Sigmoid colon (tissue), 7 donors: ENCODE results near the gene ZNF322. TPM values are rescaled to one million over a fixed set of nuclear protein-coding genes. Genes with fewer than 3 reads are reported as not detected.

Experiments
- DNase-seq: peaks from one replicate; pipeline ENCODE4 v3.0.0-alpha.2; 2019
- H3K27ac ChIP-seq, 4 donors: fragments of 200-600 bp; sonication (generic); one replicate each; pipeline ENCODE4 v1.5.1; 2016 to 2019; ENCODE audit warnings: mild to moderate bottlenecking in 1 of 4
- H3K27me3 ChIP-seq, 3 donors: fragments of 200-600 bp; sonication (generic); one replicate each; pipeline ENCODE4 v1.5.1; 2019; ENCODE audit warnings: mild to moderate bottlenecking in 1 of 3
- H3K36me3 ChIP-seq, 4 donors: fragments of 200-600 bp; sonication (generic); one replicate each; pipeline ENCODE4 v1.5.1; 2016 to 2019
- H3K4me1 ChIP-seq, 4 donors: fragments of 200-600 bp; sonication (generic); one replicate each; pipeline ENCODE4 v1.5.1; 2017 to 2019
- H3K4me3 ChIP-seq, 4 donors: fragments of 200-600 bp; sonication (generic); one replicate each; pipeline ENCODE4 v1.5.1; 2017 to 2019; ENCODE audit warnings: mild to moderate bottlenecking in 2 of 4, moderate library complexity in 1 of 4
- H3K9me3 ChIP-seq, 4 donors: fragments of 200-600 bp in 3 of 4; sonication (generic) in 3 of 4; one replicate each; pipeline versions ENCODE4 v1.5.1 to v1.6.1; 2013 to 2019
- CTCF ChIP-seq, 4 experiments: fragments of 450-650 bp in 3 of 4; fragments of 200-600 bp in 1 of 4; IDR thresholded peaks; one replicate each; pipeline ENCODE4 v1.5.1; 2016 to 2019; ENCODE audit warnings: antibody characterized with exemption in 4 of 4, mild to moderate bottlenecking in 3 of 4, moderate library complexity in 2 of 4
- EP300 ChIP-seq, 4 donors: sonication (generic); formaldehyde crosslinking; IDR thresholded peaks; one replicate each; pipeline ENCODE4 v1.6.1; 2017; ENCODE audit warnings: antibody characterized with exemption in 4 of 4
- POLR2A ChIP-seq, 2 donors: fragments of 450-650 bp; IDR thresholded peaks; one replicate each; pipeline ENCODE4 v1.6.1; 2016; ENCODE audit warnings: antibody characterized with exemption in 2 of 2, mild to moderate bottlenecking in 2 of 2, moderate library complexity in 2 of 2
- POLR2AphosphoS5 ChIP-seq, 4 donors: sonication (generic); formaldehyde crosslinking; IDR thresholded peaks; one replicate each; pipeline ENCODE4 v1.6.1; 2017; ENCODE audit warnings: antibody characterized with exemption in 4 of 4
- WGBS, 2 donors: extraction: QIAGEN DNeasy Blood & Tissue Kit; methylation state at CpG; one replicate each; pipeline ENCODE4 v1.1.7; 2013; 5-methylcytosine and 5-hydroxymethylcytosine counted together
- intact Hi-C: fragments of 100-400 bp; cut with DNase I; formaldehyde crosslinking; loops from one replicate; pipeline ENCODE4 v1.15.1; 2023
- polyA plus RNA-seq, 3 donors: library from polyadenylated mRNA; stranded (reverse); fragments of 200-250 nt; gene quantifications; one replicate each; pipeline ENCODE4 v1.2.3, GENCODE V29; 2013
- total RNA-seq, 4 donors: library from RNA; depleted of rRNA; stranded (reverse); fragments of >200 nt; gene quantifications; one replicate each; pipeline ENCODE4 v1.1.0, GENCODE V29; 2016
- donor health status: healthy with polysubstance abuse.
- donor health status: Bipolar disorder and iron deficiency.
- donor health status: healthy.

Gene ZNF322
- total and polyA plus RNA-seq, 7 donors: 6.5 to 21.8 (median 15.6) TPM

DNA sequence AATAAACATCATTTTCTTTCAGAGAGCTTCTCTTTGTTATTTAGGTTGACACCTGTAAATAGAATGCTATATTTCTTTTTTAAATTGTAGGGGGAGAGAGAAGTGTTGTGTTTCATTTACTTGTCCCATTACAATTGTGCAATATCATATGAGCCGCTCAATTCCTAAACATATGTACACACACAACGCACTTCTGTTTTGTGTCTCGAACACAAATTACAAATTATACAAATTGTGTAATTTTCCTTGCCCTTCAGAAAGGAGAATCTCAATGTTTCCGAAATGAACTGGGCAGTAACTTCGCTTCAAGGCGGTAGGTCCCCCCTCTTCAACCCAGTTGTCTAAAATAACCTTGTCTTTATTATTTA, 65.4 kb downstream of the ZNF322 start:
- peaks cover 0 to 25% (median 13%) of the 10 kb centered on the region in 4 donors for H3K4me1 ChIP-seq
- DNase-seq: no peak
- no peaks in the 10 kb centered on the region for H3K9me3 ChIP-seq
- 31 to 55% methylated on average over 6 of the region's 6 CpGs for WGBS, 2 donors
- no peak overlapping the region for H3K4me3 ChIP-seq
- no peak for TF ChIP-seq CTCF (IDR thresholded peaks at IDR 0.05)
- TF ChIP-seq EP300 (IDR thresholded peaks at IDR 0.05): no peak
- TF ChIP-seq POLR2A (IDR thresholded peaks at IDR 0.05): no peak
- TF ChIP-seq POLR2AphosphoS5 (IDR thresholded peaks at IDR 0.05): no peak
- H3K27ac ChIP-seq: no peak overlapping the region
- intact Hi-C loops: no loop called here
- H3K36me3 ChIP-seq: peaks cover 0 to 12% (median 9%) of the 10 kb centered on the region in 4 donors
- H3K27me3 ChIP-seq: peaks cover 13 to 41% (median 28%) of the 10 kb centered on the region in 3 donors

GRCh38 chr6:26593278-26594130, 66.0 kb downstream of the ZNF322 start:
- DNase-seq: no peak
- no peak overlapping the region for H3K27ac ChIP-seq
- 41 to 47% methylated on average over 20 of the region's 20 CpGs for WGBS, 2 donors
- H3K4me3 ChIP-seq: no peak overlapping the region
- no peaks in the 10 kb centered on the region for H3K9me3 ChIP-seq
- peaks cover 13 to 41% (median 28%) of the 10 kb centered on the region in 3 donors for H3K27me3 ChIP-seq
- intact Hi-C loops: no loop called here
- peaks cover 0 to 25% (median 12%) of the 10 kb centered on the region in 4 donors for H3K4me1 ChIP-seq
- H3K36me3 ChIP-seq: peaks cover 0 to 6% (median 6%) of the 10 kb centered on the region in 4 donors
- TF ChIP-seq POLR2AphosphoS5 (IDR thresholded peaks at IDR 0.05) (no peak), POLR2A (IDR thresholded peaks at IDR 0.05) (no peak), EP300 (IDR thresholded peaks at IDR 0.05) (no peak), CTCF (IDR thresholded peaks at IDR 0.05) (no peak)

- intact Hi-C loops: no loop called here
Measured at GRCh38 chr6:26592649-26593048, 66.9 kb downstream of the ZNF322 start.

DNA sequence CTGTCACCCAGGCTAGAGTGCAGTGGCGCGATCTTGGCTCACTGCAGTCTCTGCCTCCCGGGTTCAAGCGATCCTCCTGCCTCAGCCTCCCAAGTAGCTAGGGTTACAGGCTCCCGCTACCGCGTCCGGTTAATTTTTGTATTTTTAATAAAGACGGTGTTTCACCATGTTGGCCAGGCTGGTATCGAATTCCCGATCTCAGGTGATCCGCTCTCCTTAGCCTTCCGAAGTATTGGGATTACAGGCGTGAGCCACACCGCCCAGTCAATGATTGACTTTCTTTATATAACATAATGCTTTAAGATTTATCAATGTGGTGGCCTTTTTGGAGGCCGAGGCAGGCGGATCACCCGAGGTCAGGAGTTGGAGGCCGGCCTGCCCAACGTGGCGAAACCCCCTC, 70.6 kb downstream of the ZNF322 start:
- no peaks in the 10 kb centered on the region for H3K36me3 ChIP-seq
- H3K27me3 ChIP-seq: peaks cover 13 to 68% (median 37%) of the 10 kb centered on the region in 3 donors
- H3K4me1 ChIP-seq: no peaks in the 10 kb centered on the region
- H3K27ac ChIP-seq: no peak overlapping the region
- intact Hi-C loops: no loop called here
- no peak overlapping the region for H3K4me3 ChIP-seq
- TF ChIP-seq POLR2A (IDR thresholded peaks at IDR 0.05): no peak
- TF ChIP-seq POLR2AphosphoS5 (IDR thresholded peaks at IDR 0.05): no peak
- TF ChIP-seq EP300 (IDR thresholded peaks at IDR 0.05): no peak
- no peak for TF ChIP-seq CTCF (IDR thresholded peaks at IDR 0.05)
- DNase-seq: no peak
- no peaks in the 10 kb centered on the region for H3K9me3 ChIP-seq
- WGBS, 2 donors: 92 to 94% methylated on average over 21 of the region's 21 CpGs

More at GRCh38 chr6:26592649-26593048, 66.9 kb downstream of the ZNF322 start:
- TF ChIP-seq CTCF (IDR thresholded peaks at IDR 0.05) (no peak), POLR2AphosphoS5 (IDR thresholded peaks at IDR 0.05) (no peak), EP300 (IDR thresholded peaks at IDR 0.05) (no peak), POLR2A (IDR thresholded peaks at IDR 0.05) (no peak)
- Histone ChIP-seq H3K36me3 (no peaks in the 10 kb centered on the region), H3K27ac (no peak overlapping the region), H3K9me3 (no peaks in the 10 kb centered on the region), H3K4me3 (no peak overlapping the region), H3K4me1 (peaks cover 0 to 19% (median 8%) of the 10 kb centered on the region in 4 donors), H3K27me3 (peaks cover 13 to 48% (median 28%) of the 10 kb centered on the region in 3 donors)
- WGBS, 2 donors: 53 to 60% methylated on average over 4 of the region's 4 CpGs
- no peak for DNase-seq

Other genes with a start within 250 kb of the ZNF322 start
- 10 to 100 TPM in 2 of 4 donors, 1 to 10 TPM in 2; 6.5 to 18.8 (median 9.8) TPM for gene BTN3A3, start 219.2 kb downstream of the ZNF322 start, total RNA-seq
- 10 to 100 TPM in 1 of 3 donors, 1 to 10 TPM in 2; 4.8 to 26.6 (median 5.1) TPM for gene BTN3A3, start 219.2 kb downstream of the ZNF322 start, polyA plus RNA-seq
- gene BTN2A1, start 201.8 kb downstream of the ZNF322 start, total RNA-seq: 10 to 100 TPM; 17.6 to 24.6 (median 19.1) TPM
- 10 to 100 TPM in 1 of 3 donors, 1 to 10 TPM in 2; 4.4 to 25.5 (median 8.4) TPM for gene BTN2A1, start 201.8 kb downstream of the ZNF322 start, polyA plus RNA-seq
- under 1 TPM in 1 of 4 donors, not detected in 3; 0.28 TPM for gene BTN1A1, start 159.4 kb downstream of the ZNF322 start, total RNA-seq
- under 1 TPM in 1 of 3 donors, not detected in 2; 0.20 TPM for gene BTN1A1, start 159.4 kb downstream of the ZNF322 start, polyA plus RNA-seq
- gene HMGN4, start 121.4 kb downstream of the ZNF322 start, total RNA-seq: 100 to 1,000 TPM in 1 of 4 donors, 10 to 100 TPM in 3; 70.6 to 104 (median 77.2) TPM
- gene HMGN4, start 121.4 kb downstream of the ZNF322 start, polyA plus RNA-seq: 10 to 100 TPM; 55.9 to 67.2 (median 56.2) TPM
- 10 to 100 TPM; 10.2 to 19.4 (median 15.8) TPM for gene ABT1, start 62.8 kb downstream of the ZNF322 start, total RNA-seq
- gene ABT1, start 62.8 kb downstream of the ZNF322 start, polyA plus RNA-seq: 10 to 100 TPM; 12.6 to 21.3 (median 19.8) TPM